Measurements from ENCODE around the gene SS18L1.

GRCh38 chr20:62119591-62120364 lies 23.8 kb upstream of the SS18L1 start:
- TF ChIP-seq, protein P1, sequence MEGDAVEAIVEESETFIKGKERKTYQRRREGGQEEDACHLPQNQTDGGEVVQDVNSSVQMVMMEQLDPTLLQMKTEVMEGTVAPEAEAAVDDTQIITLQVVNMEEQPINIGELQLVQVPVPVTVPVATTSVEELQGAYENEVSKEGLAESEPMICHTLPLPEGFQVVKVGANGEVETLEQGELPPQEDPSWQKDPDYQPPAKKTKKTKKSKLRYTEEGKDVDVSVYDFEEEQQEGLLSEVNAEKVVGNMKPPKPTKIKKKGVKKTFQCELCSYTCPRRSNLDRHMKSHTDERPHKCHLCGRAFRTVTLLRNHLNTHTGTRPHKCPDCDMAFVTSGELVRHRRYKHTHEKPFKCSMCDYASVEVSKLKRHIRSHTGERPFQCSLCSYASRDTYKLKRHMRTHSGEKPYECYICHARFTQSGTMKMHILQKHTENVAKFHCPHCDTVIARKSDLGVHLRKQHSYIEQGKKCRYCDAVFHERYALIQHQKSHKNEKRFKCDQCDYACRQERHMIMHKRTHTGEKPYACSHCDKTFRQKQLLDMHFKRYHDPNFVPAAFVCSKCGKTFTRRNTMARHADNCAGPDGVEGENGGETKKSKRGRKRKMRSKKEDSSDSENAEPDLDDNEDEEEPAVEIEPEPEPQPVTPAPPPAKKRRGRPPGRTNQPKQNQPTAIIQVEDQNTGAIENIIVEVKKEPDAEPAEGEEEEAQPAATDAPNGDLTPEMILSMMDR (IDR thresholded peaks at IDR 0.05; ENCODE audit: insufficient read depth, low read depth, low read length): no peak
- no peak for TF ChIP-seq EZH2 (IDR thresholded peaks at IDR 0.05; ENCODE audit: insufficient read depth, low read length)

Data from astrocyte (in vitro differentiated cells and primary cell).